RWPE2 (cell line): Measurements from ENCODE around the gene UBA1.

Experiments
- ATAC-seq: fragments of 200-7000 bp; cut with Tn5 transposase; 3 replicates; pipeline ENCODE4 v1.9.1; 2021; ENCODE audit warnings: low read depth
- DNase-seq: peaks from one replicate; pipeline ENCODE4 v3.0.0-alpha.2; 2020; ENCODE audit warnings: low spot score
- H3K27ac ChIP-seq: fragments of 450-650 bp; 2 replicates; pipeline ENCODE4 v1.5.1; 2017; ENCODE audit warnings: mild to moderate bottlenecking; ENCODE audit not compliant: poor library complexity, severe bottlenecking
- H3K27me3 ChIP-seq: fragments of 250-450 bp; sonication (Bioruptor Pico); 2 replicates; pipeline ENCODE4 v1.5.1; 2021; ENCODE audit warnings: mild to moderate bottlenecking, moderate library complexity; ENCODE audit not compliant: insufficient read depth, poor library complexity, severe bottlenecking
- H3K36me3 ChIP-seq: fragments of 250-450 bp; sonication (Bioruptor Pico); 2 replicates; pipeline ENCODE4 v1.5.1; 2020; ENCODE audit warnings: low read depth, mild to moderate bottlenecking, moderate library complexity
- H3K4me1 ChIP-seq: fragments of 250-450 bp; sonication (Bioruptor Pico); 2 replicates; pipeline ENCODE4 v1.5.1; 2021; ENCODE audit warnings: mild to moderate bottlenecking, moderate library complexity; ENCODE audit not compliant: insufficient read depth, poor library complexity, severe bottlenecking
- H3K4me3 ChIP-seq: fragments of 250-450 bp; sonication (Bioruptor Pico); 2 replicates; pipeline ENCODE4 v1.5.1; 2021; ENCODE audit warnings: mild to moderate bottlenecking, moderate library complexity; ENCODE audit not compliant: severe bottlenecking
- H3K9me3 ChIP-seq: fragments of 250-450 bp; sonication (Bioruptor Pico); 2 replicates; pipeline ENCODE4 v1.5.1; 2021; ENCODE audit warnings: mild to moderate bottlenecking, moderate library complexity; ENCODE audit not compliant: severe bottlenecking
- TF ChIP-seq, protein P1 (sequence below): fragments of 450-650 bp; IDR thresholded peaks from one replicate; pipeline ENCODE4 v1.5.1; 2017; ENCODE audit warnings: mild to moderate bottlenecking, moderate library complexity; ENCODE audit not compliant: poor library complexity, severe bottlenecking

UBA1 gene

GRCh38 chrX:47146121-47146935 is 47.3 kb upstream of the UBA1 start:
- H3K4me1 ChIP-seq, result no peaks in the 10 kb centered on the region
- peak overlapping the region; percentile 94 for H3K4me3 ChIP-seq
- H3K27me3 ChIP-seq, result no peaks in the 10 kb centered on the region
- TF ChIP-seq, protein P1, sequence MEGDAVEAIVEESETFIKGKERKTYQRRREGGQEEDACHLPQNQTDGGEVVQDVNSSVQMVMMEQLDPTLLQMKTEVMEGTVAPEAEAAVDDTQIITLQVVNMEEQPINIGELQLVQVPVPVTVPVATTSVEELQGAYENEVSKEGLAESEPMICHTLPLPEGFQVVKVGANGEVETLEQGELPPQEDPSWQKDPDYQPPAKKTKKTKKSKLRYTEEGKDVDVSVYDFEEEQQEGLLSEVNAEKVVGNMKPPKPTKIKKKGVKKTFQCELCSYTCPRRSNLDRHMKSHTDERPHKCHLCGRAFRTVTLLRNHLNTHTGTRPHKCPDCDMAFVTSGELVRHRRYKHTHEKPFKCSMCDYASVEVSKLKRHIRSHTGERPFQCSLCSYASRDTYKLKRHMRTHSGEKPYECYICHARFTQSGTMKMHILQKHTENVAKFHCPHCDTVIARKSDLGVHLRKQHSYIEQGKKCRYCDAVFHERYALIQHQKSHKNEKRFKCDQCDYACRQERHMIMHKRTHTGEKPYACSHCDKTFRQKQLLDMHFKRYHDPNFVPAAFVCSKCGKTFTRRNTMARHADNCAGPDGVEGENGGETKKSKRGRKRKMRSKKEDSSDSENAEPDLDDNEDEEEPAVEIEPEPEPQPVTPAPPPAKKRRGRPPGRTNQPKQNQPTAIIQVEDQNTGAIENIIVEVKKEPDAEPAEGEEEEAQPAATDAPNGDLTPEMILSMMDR, result no peak
- no peaks in the 10 kb centered on the region for H3K9me3 ChIP-seq
- 0 out of 3 replicates have a peak, but pooled peaks have one; percentile 9 for ATAC-seq
- H3K27ac ChIP-seq, result peak overlapping the region; percentile 72
- DNase-seq, result no peak
- H3K36me3 ChIP-seq, result peaks cover 14% of the 10 kb centered on the region

DNA sequence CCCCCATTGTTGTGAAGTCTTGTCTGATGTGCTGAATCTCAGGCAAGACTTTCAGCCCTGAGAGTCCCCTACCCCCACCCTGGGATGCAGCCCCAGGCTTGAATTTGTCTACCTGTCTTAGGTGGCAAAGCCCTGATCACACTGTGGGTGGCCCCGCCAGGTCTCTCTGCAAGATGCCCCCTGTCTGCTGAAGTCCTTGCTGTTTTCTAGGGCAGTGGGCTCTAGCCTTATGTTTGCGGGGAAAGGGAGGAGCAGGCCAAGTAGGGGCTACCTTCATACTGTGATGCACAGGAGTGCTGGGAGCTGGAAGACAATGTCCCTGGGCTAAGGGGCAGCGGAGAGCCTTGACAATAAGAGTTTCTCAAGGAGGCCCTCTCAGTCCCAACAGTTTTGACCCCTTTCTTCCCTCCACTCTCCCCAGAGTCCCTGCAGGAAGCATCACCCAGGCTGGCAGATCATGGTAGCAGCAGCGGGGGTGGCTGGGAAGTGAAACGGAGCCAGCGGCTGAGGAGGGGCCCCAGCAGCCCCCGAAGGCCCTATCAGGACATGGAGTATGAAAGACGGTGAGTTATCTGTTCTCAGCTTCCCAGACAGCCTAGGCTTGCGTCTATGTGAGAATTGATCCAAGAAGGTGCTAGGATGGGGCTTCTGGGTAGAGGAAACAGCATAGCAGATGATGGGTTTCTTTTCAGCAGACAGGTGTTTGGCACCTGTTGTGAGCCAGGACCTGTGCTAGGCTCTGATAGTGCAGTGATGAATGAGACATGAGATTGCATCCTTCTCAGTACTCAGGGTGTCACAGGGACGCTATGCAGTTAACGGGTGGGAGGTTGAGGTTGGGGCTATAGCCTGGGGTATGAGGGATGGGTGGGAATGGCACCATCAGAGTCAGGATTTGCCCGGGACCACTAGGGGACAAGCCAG is 46.4 kb upstream of the UBA1 start:
- no peak for DNase-seq
- Histone ChIP-seq H3K4me3 (no peak overlapping the region), H3K36me3 (peaks cover 14% of the 10 kb centered on the region), H3K4me1 (no peaks in the 10 kb centered on the region), H3K27ac (no peak overlapping the region), H3K9me3 (no peaks in the 10 kb centered on the region), H3K27me3 (no peaks in the 10 kb centered on the region)
- TF ChIP-seq, protein P1, result no peak
- no peak for ATAC-seq

DNA sequence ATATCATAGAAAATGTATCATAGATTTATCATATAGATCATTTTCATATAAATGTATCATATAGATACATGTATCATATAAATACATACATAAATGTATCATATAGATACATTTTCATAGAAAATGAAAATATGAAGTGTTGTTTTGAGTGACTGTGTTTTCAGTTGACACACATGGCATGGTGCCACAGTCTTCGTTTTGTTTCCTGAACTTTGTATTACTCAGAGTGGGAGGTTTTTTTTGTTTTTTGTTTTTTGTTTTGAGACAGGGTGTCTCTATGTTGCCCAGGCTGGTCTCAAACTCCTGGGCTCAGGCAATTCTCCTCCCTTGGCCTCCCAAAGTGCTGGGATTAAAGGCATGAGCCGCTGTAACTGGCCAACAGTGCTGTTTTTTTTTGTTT is 44.7 kb upstream of the UBA1 start:
- Histone ChIP-seq H3K4me3 (no peak overlapping the region), H3K27me3 (no peaks in the 10 kb centered on the region), H3K36me3 (peaks cover 21% of the 10 kb centered on the region), H3K27ac (no peak overlapping the region), H3K4me1 (no peaks in the 10 kb centered on the region), H3K9me3 (no peaks in the 10 kb centered on the region)
- TF ChIP-seq, protein P1, result no peak
- no peak for ATAC-seq
- no peak for DNase-seq

GRCh38 chrX:47151435-47151834 is 42.2 kb upstream of the UBA1 start:
- Histone ChIP-seq H3K4me1 (no peaks in the 10 kb centered on the region), H3K36me3 (peaks cover 33% of the 10 kb centered on the region), H3K4me3 (no peak overlapping the region), H3K9me3 (no peaks in the 10 kb centered on the region), H3K27ac (no peak overlapping the region), H3K27me3 (no peaks in the 10 kb centered on the region)
- TF ChIP-seq, protein P1, result no peak
- ATAC-seq (no peak), DNase-seq (no peak)
